Measurements from ENCODE around the gene KCNAB2. TPM values are rescaled to one million over a fixed set of nuclear protein-coding genes. Genes with fewer than 3 reads are reported as not detected.

Gene KCNAB2
- total RNA-seq, 6 experiments from 2014 or later: 4.4 to 14.8 (median 6.9) TPM

GRCh38 chr1:6126521-6127067, 80.9 kb downstream of the KCNAB2 start:
- DNase-seq (peak in 1 of 3 donors; percentile 32), ATAC-seq (no peak)
- Histone ChIP-seq H3K9me3 (no peaks in the 10 kb centered on the region), H3K27me3 (no peaks in the 10 kb centered on the region), H3K36me3 (no peaks in the 10 kb centered on the region), H3K4me1 (no peaks in the 10 kb centered on the region), H3K27ac (no peak overlapping the region), H3K4me3 (no peak overlapping the region)
- intact Hi-C loops (cut with DNase I): no loop called here
- 83% methylated on average over 11 of the region's 16 CpGs for WGBS (ENCODE audit: insufficient coverage, low coverage, low lambda C conversion rate, missing lambda C conversion rate)
- TF ChIP-seq CTCF (IDR thresholded peaks at IDR 0.05): no peak
- no peak for TF ChIP-seq POLR2A (IDR thresholded peaks at IDR 0.05)

- no peak for TF ChIP-seq POLR2A (IDR thresholded peaks at IDR 0.05)
- no peak for TF ChIP-seq CTCF (IDR thresholded peaks at IDR 0.05)
- no peak overlapping the region for H3K27ac ChIP-seq
- H3K27me3 ChIP-seq: no peaks in the 10 kb centered on the region
- ATAC-seq (peak; percentile 72 to 92 (median 84)), DNase-seq (peak; percentile 59 to 77 (median 67))
- no peak overlapping the region for H3K4me3 ChIP-seq
- 71% methylated on average over 2 of the region's 41 CpGs for WGBS (ENCODE audit: insufficient coverage, low coverage, low lambda C conversion rate, missing lambda C conversion rate)
- no peaks in the 10 kb centered on the region for H3K9me3 ChIP-seq
- H3K36me3 ChIP-seq: no peaks in the 10 kb centered on the region
- intact Hi-C loops (cut with DNase I): no loop called here
- H3K4me1 ChIP-seq: no peaks in the 10 kb centered on the region
Measured at GRCh38 chr1:6127587-6128163, 82.0 kb downstream of the KCNAB2 start.

GRCh38 chr1:6128276-6129081, 82.8 kb downstream of the KCNAB2 start:
- ATAC-seq (no peak), DNase-seq (peak in 2 of 3 donors; percentile 15 to 44)
- Histone ChIP-seq H3K4me3 (no peak overlapping the region), H3K27me3 (no peaks in the 10 kb centered on the region), H3K27ac (no peak overlapping the region), H3K36me3 (no peaks in the 10 kb centered on the region), H3K4me1 (no peaks in the 10 kb centered on the region), H3K9me3 (no peaks in the 10 kb centered on the region)
- TF ChIP-seq CTCF (IDR thresholded peaks at IDR 0.05) (no peak), POLR2A (IDR thresholded peaks at IDR 0.05) (no peak)
- 96% methylated on average over 10 of the region's 34 CpGs for WGBS (ENCODE audit: insufficient coverage, low coverage, low lambda C conversion rate, missing lambda C conversion rate)
- intact Hi-C loops (cut with DNase I): no loop called here

GRCh38 chr1:6129313-6129712, 83.6 kb downstream of the KCNAB2 start:
- no peak overlapping the region for H3K27ac ChIP-seq
- WGBS (ENCODE audit: insufficient coverage, low coverage, low lambda C conversion rate, missing lambda C conversion rate): 80% methylated on average over 2 of the region's 9 CpGs
- H3K36me3 ChIP-seq: no peaks in the 10 kb centered on the region
- H3K4me1 ChIP-seq: no peaks in the 10 kb centered on the region
- no peaks in the 10 kb centered on the region for H3K27me3 ChIP-seq
- TF ChIP-seq POLR2A (IDR thresholded peaks at IDR 0.05) (no peak), CTCF (IDR thresholded peaks at IDR 0.05) (no peak)
- H3K4me3 ChIP-seq: no peak overlapping the region
- H3K9me3 ChIP-seq: no peaks in the 10 kb centered on the region
- intact Hi-C loops (cut with DNase I): no loop called here
- ATAC-seq: no peak
- DNase-seq: peak in 2 of 3 donors; percentile 2 to 27

Measured in right lobe of liver (tissue), 6 donors.